ENCODE results near the gene KCNQ2. TPM values are rescaled to one million over a fixed set of nuclear protein-coding genes. Genes with fewer than 3 reads are reported as not detected.
A peak's percentile ranks its signal among the peaks of the same experiment; 100 is the strongest.

Gene KCNQ2
- polyA plus RNA-seq, 3 donors, result not detected

- H3K36me3 ChIP-seq (replicated peaks in 1 of 2; ENCODE audit: control insufficient read depth in 1 of 2, insufficient read depth in 2 of 2, low read length in 2 of 2), result no peaks in the 10 kb centered on the region
- no peaks in the 10 kb centered on the region for H3K79me2 ChIP-seq (ENCODE audit: insufficient read depth, low read length)
- Mint-ChIP-seq H3K27me3 (ENCODE audit: low read depth in 3 of 3) (peaks cover 0 to 3% (median 1%) of the 10 kb centered on the region in 3 donors), H3K9me3 (peaks cover 5 to 20% (median 12%) of the 10 kb centered on the region in 7 donors), H3K36me3 (no peaks in the 10 kb centered on the region), H3K4me3 (no peak overlapping the region), H3K27ac (no peak overlapping the region), H3K4me1 (no peaks in the 10 kb centered on the region)
- intact Hi-C loops (cut with micrococcal nuclease), result no loop called here
- no peaks in the 10 kb centered on the region for H4K20me1 ChIP-seq (ENCODE audit: insufficient read depth, low read length)
- no peak overlapping the region for H2AFZ ChIP-seq (ENCODE audit: insufficient read depth, low read depth, low read length, poor library complexity, severe bottlenecking)
- 89% methylated on average over 12 of the region's 12 CpGs for WGBS (ENCODE audit: insufficient coverage)
- no peak for TF ChIP-seq CTCF (IDR thresholded peaks at IDR 0.05)
- H3K9me3 ChIP-seq (replicated peaks in 1 of 2; ENCODE audit: control insufficient read depth in 1 of 2, insufficient read depth in 1 of 2, low read length in 2 of 2), result peaks cover 9 to 19% of the 10 kb centered on the region in 2 donors
- DNase-seq, result no peak
- no peaks in the 10 kb centered on the region for H3K27me3 ChIP-seq (ENCODE audit: control insufficient read depth in 2 of 2, insufficient read depth in 2 of 2, low read length in 2 of 2)
- no peak overlapping the region for H3K4me3 ChIP-seq (replicated peaks in 1 of 3; ENCODE audit: low read depth in 2 of 3, low read length in 3 of 3)
- H3K4me2 ChIP-seq (replicated peaks; ENCODE audit: extremely low read depth, low read length, poor library complexity, severe bottlenecking), result no peak overlapping the region
- H3K27ac ChIP-seq (ENCODE audit: low read depth in 1 of 2, low read length in 2 of 2), result no peak overlapping the region
- no peak overlapping the region for H3K9ac ChIP-seq (ENCODE audit: insufficient read depth, low read length, poor library complexity, severe bottlenecking)
- no peaks in the 10 kb centered on the region for H3K4me1 ChIP-seq (ENCODE audit: control insufficient read depth in 1 of 2, insufficient read depth in 2 of 2, low read length in 2 of 2)
Measured at GRCh38 chr20:63351326-63351700, 121.1 kb downstream of the KCNQ2 start.

- Mint-ChIP-seq H3K4me3 (no peak overlapping the region), H3K9me3 (peaks cover 5 to 20% (median 12%) of the 10 kb centered on the region in 7 donors), H3K27ac (peak overlapping the region in 1 of 7 donors; percentile 8), H3K27me3 (ENCODE audit: low read depth in 3 of 3) (peaks cover 1 to 3% (median 2%) of the 10 kb centered on the region in 3 donors), H3K36me3 (no peaks in the 10 kb centered on the region), H3K4me1 (no peaks in the 10 kb centered on the region)
- Histone ChIP-seq H3K4me3 (replicated peaks in 1 of 3; ENCODE audit: low read depth in 2 of 3, low read length in 3 of 3) (no peak overlapping the region), H3K9ac (ENCODE audit: insufficient read depth, low read length, poor library complexity, severe bottlenecking) (no peak overlapping the region), H3K36me3 (replicated peaks in 1 of 2; ENCODE audit: control insufficient read depth in 1 of 2, insufficient read depth in 2 of 2, low read length in 2 of 2) (no peaks in the 10 kb centered on the region), H3K27me3 (ENCODE audit: control insufficient read depth in 2 of 2, insufficient read depth in 2 of 2, low read length in 2 of 2) (no peaks in the 10 kb centered on the region), H3K27ac (ENCODE audit: low read depth in 1 of 2, low read length in 2 of 2) (no peak overlapping the region), H3K9me3 (replicated peaks in 1 of 2; ENCODE audit: control insufficient read depth in 1 of 2, insufficient read depth in 1 of 2, low read length in 2 of 2) (peaks cover 9 to 19% of the 10 kb centered on the region in 2 donors), H3K4me1 (ENCODE audit: control insufficient read depth in 1 of 2, insufficient read depth in 2 of 2, low read length in 2 of 2) (no peaks in the 10 kb centered on the region), H2AFZ (ENCODE audit: insufficient read depth, low read depth, low read length, poor library complexity, severe bottlenecking) (no peak overlapping the region), H4K20me1 (ENCODE audit: insufficient read depth, low read length) (no peaks in the 10 kb centered on the region), H3K79me2 (ENCODE audit: insufficient read depth, low read length) (no peaks in the 10 kb centered on the region), H3K4me2 (replicated peaks; ENCODE audit: extremely low read depth, low read length, poor library complexity, severe bottlenecking) (no peak overlapping the region)
- 93% methylated on average over 28 of the region's 46 CpGs for WGBS (ENCODE audit: insufficient coverage)
- no peak for TF ChIP-seq CTCF (IDR thresholded peaks at IDR 0.05)
- DNase-seq, result no peak
- intact Hi-C loops (cut with micrococcal nuclease), result no loop called here
Measured at GRCh38 chr20:63350597-63351325, 121.7 kb downstream of the KCNQ2 start.

Other genes starting within 250 kb of the KCNQ2 start
- under 1 TPM in 1 of 3 donors, not detected in 2; 0.21 TPM for gene BIRC7, start 236.8 kb downstream of the KCNQ2 start, polyA plus RNA-seq
- not detected for gene NKAIN4, start 218.2 kb downstream of the KCNQ2 start, polyA plus RNA-seq
- gene ARFGAP1, start 199.8 kb downstream of the KCNQ2 start, polyA plus RNA-seq, result 10 to 100 TPM; 11.2 to 99.8 (median 14.1) TPM
- gene COL20A1, start 179.5 kb downstream of the KCNQ2 start, polyA plus RNA-seq, result not detected
- not detected for gene CHRNA4, start 111.3 kb downstream of the KCNQ2 start, polyA plus RNA-seq
- gene EEF1A2, start 26.4 kb upstream of the KCNQ2 start, polyA plus RNA-seq, result under 1 TPM in 1 of 3 donors, not detected in 2; 0.08 TPM
- gene PPDPF, start 48.1 kb upstream of the KCNQ2 start, polyA plus RNA-seq, result 10 to 100 TPM; 13.4 to 39.9 (median 26.1) TPM
- 1 to 10 TPM in 2 of 3 donors, under 1 TPM in 1; 0.66 to 4.1 (median 1.5) TPM for gene PTK6, start 64.7 kb upstream of the KCNQ2 start, polyA plus RNA-seq
- not detected for gene SRMS, start 75.1 kb upstream of the KCNQ2 start, polyA plus RNA-seq
- gene FNDC11, start 81.5 kb upstream of the KCNQ2 start, polyA plus RNA-seq, result under 1 TPM in 1 of 3 donors, not detected in 2; 0.23 TPM
- gene HELZ2, start 101.6 kb upstream of the KCNQ2 start, polyA plus RNA-seq, result 10 to 100 TPM in 1 of 3 donors, 1 to 10 TPM in 2; 3.0 to 15.5 (median 3.3) TPM
- 10 to 100 TPM in 1 of 3 donors, 1 to 10 TPM in 2; 2.7 to 11.7 (median 3.8) TPM for gene GMEB2, start 154.4 kb upstream of the KCNQ2 start, polyA plus RNA-seq
- 1 to 10 TPM in 1 of 3 donors, under 1 TPM in 2; 0.10 to 8.1 (median 0.15) TPM for gene STMN3, start 180.8 kb upstream of the KCNQ2 start, polyA plus RNA-seq
- 10 to 100 TPM in 1 of 3 donors, 1 to 10 TPM in 2; 1.0 to 15.5 (median 4.8) TPM for gene RTEL1, start 185.7 kb upstream of the KCNQ2 start, polyA plus RNA-seq
- 1 to 10 TPM in 1 of 3 donors, not detected in 2; 6.5 TPM for gene TNFRSF6B, start 224.0 kb upstream of the KCNQ2 start, polyA plus RNA-seq
- gene ARFRP1, start 235.3 kb upstream of the KCNQ2 start, polyA plus RNA-seq, result 10 to 100 TPM; 18.2 to 31.1 (median 20.7) TPM
- gene ZGPAT, start 235.4 kb upstream of the KCNQ2 start, polyA plus RNA-seq, result 10 to 100 TPM; 24.2 to 58.6 (median 28.3) TPM